NCI-H82 treated with DMSO at 0.1 percent for 48 hours (cell line): Measurements from ENCODE around the gene DNAJA1.
A peak's percentile ranks its signal among the peaks of the same experiment; 100 is the strongest.

Source experiments
- DNase-seq: peaks from one replicate; lab custom pipeline; 2025; ENCODE audit not compliant: unreplicated experiment; lab: John Stamatoyannopoulos, UW

Gene DNAJA1

DNA sequence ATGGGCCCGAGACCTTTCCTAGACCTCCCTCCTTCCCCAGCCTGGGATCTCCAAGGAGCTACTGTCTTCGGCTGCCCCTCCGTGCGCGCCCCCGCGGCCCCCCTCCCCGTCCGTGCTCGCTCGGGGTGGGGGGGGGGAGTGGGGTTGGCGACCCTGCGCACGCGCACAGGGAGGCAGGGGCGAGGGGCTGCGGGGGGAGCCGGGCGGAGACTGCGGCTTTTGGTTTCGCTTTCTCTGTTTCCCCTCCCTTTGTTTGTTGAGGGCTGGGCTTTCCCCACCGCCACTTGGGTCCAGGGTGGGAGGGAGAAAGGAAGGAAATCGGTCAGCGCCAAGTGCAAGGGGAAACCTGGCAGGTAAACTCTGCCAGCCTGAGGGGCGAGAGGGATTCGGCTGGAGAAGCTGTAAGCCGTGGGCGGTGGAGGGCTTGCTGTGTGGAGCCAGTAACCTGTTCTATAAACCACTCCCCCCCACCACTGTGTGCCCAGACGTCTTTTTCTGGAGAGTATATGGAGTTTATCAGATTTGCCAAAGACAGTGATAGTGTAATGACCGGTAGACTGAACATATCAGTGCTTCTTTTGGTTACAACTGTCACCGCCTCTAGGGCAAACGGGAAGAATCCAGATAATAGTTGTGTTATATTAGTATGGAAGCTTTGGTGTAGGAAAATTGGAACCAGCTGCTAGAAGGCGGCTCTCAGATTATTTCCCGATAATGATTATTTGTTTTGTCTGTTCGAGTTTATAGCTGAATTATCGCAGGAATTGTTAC, 684 bp downstream of the DNAJA1 start:
- DNase-seq = peak; percentile 26

DNA sequence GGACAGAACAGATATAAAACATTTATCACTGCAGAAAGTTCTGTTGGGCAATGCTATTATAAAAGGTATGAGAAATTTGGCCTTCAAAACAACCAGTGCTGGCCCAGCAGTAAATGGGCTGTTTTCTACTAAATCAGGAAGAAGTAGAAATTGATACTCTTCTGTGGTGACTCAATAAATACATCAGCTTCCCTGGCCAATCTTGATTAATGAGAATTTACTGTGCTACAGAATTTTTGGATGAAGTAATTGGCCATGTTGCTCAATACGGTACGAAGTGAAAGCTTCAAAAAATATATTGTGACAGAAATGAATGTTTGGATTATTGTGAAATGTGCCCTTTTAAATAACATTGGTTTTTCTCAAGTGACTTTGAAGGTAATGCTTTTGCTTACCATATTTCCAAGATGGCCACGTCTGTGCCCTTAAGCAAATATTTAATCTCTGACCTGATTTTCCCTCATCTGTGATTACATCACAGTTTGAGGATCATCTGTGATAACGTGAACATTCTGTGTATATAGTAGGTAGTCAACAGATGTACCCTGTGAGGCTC, 4.2 kb downstream of the DNAJA1 start:
- no peak for DNase-seq

DNA sequence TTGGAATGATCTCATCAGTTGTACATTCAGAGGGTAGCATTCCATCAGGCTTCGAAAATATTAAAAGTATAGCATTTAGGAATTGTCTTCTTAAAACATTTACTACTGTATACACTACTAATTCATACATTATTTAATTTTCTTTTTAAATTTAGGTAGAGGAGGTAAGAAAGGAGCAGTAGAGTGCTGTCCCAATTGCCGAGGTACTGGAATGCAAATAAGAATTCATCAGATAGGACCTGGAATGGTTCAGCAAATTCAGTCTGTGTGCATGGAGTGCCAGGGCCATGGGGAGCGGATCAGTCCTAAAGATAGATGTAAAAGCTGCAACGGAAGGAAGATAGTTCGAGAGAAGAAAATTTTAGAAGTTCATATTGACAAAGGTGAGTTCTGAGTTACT, 5.2 kb downstream of the DNAJA1 start:
- no peak for DNase-seq

DNA sequence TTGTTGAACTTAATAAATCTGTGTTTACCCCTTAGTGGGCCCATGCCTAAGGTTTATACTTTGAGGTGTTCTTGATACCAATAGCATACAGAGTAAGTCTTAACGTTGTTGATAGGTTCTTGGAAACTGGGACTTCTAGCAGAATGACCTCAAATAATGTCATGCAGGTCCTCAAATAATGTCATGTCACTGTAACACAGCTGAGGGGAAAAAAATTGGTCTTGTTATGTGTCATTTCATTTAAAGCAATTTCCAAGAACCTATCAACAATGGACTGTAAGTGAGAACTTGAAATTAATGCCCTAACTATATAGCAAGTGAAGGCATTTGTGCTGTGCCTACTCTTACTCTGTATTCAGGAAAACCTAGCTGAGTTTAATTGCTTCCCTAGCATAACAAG, 7.2 kb downstream of the DNAJA1 start:
- no peak for DNase-seq

DNA sequence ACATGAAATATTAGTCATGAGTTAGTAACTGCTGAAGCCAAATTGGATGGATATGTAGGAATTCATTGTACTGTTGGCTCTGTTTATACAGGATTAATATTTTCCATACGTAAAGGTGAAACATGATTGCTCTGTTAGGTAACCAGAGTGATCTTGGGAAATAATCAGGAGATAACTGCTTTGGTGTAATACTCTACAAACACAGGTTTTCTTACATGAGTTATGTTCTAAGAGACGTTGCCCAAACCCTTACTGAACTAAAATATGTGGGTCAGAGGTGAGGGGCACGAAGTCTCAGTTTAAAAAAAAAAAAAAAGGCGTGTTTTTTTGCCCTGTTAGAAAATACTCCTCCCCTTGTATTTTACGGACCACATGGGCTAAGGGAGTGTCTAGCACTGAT, 7.8 kb downstream of the DNAJA1 start:
- no peak for DNase-seq

DNA sequence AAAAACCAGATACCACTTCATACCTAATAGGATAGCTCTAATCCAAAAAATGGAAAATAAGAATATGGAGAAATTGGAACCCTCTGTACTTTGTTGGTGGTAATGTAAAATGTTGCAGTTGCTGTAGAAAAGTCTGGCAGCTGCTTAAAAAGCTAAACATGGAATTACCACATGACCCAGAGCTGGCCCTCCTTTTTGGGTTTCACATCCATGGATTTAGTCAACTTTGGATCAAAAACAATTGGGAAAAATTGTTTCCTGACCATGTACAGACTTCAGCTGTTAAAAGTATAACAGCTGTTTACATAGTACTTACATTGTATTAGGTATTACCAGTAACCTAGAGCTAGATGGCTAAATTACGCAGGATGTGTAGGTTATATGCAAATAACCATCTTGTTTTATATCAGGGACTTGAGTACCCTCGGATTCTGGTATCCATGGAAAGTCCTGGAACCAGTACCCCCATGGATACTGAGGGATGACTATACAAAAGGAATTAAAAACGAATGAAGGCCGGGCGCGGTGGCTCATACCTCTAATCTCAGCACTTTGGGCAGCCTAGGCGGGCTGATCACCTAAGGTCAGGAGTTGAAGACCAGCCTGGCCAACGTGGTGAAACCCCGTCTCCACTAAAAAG, 15.8 kb downstream of the DNAJA1 start:
- DNase-seq = no peak

DNA sequence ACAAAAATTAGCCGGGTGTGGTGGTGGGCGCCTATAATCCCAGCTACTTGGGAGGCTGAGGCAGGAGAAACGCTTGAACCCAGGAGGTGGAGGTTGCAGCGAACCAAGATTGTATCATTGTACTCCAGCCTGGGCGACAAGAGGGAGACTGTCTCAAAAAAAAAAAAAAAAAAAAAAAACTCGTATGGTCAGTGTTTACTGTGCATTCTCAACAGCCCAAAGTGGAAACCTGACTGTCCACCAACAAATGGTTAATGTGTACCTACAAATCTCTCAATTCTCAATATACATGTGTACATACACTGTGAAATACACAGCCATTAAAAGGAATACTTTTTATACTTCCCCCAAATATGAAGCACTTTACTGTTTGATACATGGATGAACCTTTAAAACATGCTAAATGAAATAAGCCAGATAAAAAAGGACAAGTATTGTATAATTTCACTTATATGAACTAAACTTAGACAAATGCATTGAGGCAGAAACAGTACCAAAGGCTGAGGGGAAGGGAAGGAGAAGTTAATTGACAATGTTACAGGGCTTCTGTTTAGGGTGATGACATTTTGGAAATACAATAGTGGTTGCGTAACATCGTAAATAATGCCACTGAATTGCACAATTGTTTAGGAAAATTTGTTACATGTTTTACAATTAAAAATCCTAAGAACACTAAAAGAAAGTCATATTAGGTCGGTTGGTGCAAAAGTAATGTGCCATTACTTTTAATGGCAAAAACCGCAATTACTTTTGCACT, 16.5 kb downstream of the DNAJA1 start:
- DNase-seq = no peak

DNA sequence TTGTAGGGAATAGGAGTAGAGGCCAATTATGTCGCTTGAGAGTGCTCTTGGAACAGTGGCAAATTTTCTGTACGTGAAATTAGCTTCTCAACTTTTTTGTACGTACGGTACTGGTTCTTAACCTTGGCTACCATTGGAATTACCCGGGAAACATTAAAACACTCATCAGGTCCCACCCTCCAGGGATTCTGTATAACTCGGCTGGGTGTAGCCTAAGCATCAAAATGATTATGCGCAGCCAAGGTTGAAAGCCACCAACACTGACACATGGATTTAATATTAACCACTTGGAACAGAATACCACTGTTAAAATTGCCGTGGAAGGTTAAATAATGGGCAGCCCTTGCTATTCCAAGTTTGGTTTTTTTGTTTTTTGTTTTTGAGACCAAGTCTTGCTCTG, 17.4 kb downstream of the DNAJA1 start:
- DNase-seq = no peak

DNA sequence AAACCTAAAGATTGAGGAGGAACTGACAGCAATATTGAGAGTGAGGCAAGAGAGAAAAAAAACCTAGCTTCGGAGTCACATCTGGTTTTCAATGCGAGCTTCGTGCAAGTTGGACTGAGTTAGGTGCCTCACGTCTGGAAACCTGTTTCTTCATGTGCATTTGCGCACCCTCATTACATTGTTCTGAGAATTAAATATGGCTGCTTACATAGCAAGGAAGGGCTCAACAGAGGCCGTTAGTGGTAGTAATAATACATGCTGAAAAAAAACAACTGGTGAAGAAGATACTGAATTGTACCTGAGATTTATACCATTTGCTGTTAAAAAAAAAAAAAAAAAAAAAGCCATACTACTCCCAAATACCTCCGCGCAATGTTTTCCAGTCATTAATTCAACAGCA, 18.6 kb downstream of the DNAJA1 start:
- no peak for DNase-seq

DNA sequence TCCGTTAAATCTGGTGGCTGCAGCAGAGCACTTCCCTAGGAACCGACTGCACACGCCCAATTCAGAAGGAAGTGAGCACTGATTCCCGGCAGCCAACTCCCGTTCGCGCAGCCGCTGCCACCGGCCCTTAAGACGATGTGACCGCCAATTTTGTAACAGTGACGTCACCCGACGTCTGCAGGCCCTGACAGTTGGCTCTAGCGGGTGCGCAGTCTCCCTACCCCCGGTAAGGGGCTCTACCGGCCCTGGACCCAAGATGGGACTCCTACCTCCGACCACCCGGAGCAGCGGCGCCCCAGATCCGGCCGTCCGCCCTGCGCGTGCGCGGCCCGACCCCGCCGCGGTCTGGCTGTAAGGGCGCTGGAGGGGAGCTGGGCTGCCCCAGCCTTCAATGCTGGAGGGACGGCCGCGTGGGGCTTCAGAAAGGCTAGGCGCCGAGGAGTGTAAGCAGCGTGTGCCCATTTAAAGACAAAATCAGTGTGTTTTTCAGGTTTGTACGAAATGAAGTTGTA, 19.1 kb downstream of the DNAJA1 start:
- DNase-seq = peak; percentile 45

DNA sequence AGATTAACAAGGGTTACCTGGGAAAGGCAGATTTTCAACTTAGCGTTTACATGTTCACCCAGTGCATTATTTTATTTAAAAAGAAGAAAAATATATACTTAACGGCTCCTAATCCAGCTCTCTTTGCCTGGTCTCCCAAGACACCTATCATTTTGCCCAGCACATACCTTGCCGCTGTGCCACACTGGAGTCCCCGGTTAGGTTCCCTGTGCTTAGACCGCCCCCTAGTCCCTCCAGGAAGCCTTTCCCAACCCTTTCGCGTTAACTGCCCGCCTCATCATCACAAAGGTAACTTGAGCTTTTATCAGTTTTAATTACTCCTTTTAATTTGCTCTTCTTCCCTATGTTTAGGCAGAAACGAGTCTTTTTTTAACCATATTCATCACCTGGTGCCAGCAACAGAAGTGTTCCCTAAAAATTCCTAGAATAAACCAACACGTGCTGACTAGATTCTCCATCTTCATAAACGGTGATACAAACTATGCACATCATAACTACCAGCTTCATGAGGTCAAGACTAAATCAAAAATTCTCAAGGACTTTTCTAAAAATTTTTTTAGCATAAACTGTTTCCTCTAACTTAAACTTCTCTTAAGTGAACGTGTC, 19.7 kb downstream of the DNAJA1 start:
- DNase-seq = peak; percentile 45

DNA sequence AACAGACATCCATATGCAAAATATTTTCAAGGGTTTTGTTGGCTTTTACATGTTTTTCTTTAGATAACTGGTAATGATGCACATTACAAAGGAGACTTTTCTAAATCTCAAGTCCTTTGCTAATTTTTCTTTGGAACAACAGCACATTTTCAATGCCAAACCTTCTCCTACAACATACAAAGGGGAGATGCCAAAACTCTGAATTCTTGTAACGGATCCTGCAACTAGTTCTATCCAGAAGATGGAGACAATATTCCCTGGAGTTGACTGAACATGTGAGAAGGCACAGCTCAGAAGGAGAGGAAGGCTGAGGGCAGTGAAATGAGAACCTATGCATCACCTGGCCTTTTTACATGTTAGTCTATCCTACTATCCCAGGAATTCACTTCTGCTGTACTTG, 21.0 kb downstream of the DNAJA1 start:
- DNase-seq = no peak

DNA sequence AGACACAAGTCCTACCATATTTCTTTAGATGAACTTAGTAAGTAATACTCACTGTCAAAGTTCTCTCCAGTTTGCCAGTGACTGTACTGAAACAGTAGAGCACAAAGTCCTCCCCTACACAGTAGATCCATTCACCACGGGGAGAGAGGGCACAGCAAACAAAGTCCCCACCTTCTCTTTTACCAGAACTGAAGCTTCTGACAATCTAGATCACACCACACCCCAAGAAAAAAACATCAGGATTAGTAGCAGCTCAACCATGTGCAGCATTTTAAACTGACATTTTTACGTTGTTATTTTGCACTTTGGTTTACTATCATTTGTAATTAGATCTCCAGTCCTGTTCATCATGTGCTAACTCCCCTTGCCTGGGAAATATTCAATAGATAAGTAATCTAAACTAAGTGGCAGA, 23.0 kb downstream of the DNAJA1 start:
- no peak for DNase-seq

DNA sequence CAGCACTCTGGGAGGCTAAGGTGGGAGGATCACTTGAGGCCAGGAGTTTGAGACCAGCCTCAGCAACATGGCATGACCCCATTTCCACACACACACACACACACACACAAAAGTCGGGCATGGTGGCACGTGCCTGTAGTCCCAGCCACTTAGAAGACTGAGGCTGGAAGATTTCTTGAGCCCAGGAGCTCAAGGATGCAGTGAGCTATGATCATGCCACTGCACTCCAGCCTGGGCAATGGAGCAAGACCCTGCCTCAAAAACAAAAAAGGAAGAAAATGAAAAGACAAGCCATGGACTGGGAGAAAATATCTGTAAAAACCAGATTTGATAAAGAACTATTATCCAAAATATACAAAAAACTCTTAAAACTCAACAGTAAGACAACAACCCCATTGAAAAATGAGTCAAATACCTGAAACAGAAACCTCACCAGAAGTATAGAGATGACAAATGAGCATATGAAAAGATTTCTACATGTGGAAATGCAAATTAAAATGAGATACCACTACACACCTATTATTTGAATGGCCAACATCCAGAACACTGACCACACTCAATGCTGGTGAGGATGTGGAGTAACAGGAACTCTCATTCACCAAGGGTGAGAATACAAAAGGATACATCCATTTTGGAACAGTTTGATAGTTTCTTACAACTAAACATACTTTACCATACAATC, 24.7 kb downstream of the DNAJA1 start:
- DNase-seq = no peak

DNA sequence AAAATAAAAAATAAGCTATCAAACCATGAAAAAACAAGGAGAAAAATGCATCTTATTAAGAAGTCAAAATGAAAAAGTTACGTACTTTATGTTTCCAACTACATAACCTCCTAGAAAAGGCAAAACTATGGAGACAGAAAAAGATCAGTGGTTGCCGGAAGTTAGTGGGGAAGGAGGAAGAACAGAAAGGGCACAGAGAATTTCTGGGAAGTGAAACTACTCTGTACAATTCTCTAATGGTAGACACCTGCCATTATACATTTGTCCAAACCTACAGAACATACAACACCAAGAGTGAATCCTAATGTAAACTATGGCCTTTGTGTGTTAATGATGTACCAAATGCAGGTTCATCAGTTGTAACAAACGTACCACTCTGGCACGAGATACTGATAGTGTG, 26.1 kb downstream of the DNAJA1 start:
- DNase-seq = no peak

DNA sequence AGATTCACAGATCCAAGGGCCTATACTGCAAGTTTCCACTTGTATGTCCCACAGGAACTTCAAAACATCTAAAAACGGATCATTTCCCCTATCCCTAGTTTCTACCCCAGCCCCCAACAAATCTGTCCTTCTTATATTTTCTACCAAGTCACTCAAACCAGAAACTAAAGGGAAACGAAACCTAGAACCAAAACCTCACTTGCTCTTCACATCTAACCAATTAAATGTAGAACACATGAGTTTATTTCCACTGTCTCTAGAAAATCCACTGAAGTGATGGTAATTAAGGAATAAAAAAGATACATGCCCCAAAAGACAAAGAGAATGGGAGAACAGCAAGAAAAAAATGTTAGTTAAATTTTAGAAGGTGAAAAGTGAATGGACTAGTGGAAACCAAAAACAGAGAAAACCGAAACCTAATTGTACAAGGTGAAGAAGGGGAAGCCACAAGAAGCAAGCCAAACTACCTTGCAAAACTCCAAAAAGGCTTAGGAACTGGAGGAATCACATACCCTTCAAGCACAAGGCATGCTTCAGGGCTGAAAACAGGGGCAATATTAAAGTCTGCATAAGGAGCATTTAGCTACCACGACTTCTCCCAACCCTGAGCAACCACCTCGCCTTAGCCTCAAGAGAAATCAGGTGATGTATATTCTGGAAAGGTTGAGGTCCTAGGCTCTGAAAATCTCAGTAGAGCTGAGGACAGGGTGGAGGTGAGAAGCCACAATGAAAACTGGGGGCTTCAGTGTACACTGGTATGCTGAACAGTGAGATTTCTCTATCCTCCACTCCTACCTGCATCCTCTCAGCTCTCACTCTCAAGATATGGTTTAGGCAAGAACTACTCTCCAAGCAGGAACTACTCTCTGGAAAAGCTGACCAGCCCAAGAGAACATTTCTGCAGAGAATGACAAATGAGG, 40.3 kb downstream of the DNAJA1 start:
- DNase-seq = no peak

DNA sequence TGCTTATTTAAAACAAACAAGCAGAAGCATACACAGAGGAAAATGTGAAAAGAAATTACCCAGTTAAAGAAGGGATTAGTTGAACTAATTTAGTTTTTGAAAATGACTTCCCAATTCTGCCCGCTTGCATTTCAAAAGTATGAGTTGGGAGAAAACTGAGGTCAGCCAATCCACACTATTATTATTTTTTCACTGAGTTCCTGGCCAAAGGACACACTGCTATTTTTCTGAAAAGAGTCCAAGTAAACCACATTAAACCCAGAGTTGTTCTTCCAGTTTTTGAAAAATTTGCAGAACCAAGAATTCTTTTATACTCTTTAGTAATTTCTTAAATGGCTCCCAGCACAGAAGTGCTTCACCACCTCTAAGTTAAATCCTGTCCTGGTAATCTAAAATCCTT, 43.9 kb downstream of the DNAJA1 start:
- DNase-seq = no peak

DNA sequence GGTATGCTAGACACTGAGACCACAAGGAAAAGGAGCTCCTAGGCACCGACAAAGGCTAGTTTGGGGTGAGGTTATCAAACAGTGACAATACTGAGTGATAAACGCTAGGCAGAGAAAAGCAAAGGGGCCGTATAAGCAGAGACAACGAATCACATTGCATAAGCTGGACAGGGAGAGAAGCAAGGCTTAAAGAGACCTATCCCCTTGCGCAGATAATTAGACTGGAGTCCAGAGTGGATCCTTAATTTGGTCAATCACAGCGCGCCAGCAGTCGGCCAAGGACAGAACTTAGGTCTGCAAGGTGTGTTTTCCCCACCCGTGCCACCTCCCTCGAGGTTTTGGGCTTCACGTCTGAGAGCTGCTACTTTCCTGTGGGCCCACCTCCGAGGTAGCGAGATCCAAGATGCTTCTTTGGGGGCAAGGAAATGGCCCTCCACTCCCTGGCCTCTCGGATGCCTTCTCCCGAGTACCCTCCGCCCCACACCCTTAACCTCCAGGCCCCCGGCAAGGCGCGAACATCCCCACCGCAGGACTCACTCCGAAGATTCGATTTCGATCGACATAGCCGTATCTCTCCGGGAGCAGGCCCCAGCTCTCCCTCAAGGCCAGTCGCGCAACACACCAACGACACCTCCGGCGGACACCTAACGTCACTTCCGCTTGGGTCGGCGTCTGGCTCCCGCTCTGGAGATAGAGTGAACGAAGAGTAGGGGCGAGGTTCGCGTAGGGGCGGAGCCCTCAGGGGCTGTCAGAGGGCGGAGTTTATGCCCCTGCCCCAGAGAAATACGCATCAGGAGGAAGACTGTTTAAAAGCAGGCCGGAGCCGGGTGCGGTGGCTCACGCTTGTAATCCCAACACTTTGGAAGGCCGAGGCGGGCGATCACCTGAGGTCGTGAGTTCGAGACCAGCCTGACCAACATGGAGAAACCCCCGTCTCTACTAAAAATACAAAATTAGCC, 51.3 kb downstream of the DNAJA1 start, which contains the start of gene SMU1:
Gene SMU1, minus strand, starts transcription at position 629 of the 959 bp plus-strand sequence. Its CDS starts 66 bp downstream, at position 563.
- peak; percentile 91 for DNase-seq
